Measurements from ENCODE around the gene GTF2H3. TPM values are rescaled to one million over a fixed set of nuclear protein-coding genes. Genes with fewer than 3 reads are reported as not detected.

Gene GTF2H3
- total and polyA plus RNA-seq, 9 of the 15 experiments (the other 6 are each of a cell fraction or from before 2014, with no cell fraction given): 22.7 to 99.7 (median 49.6) TPM

DNA sequence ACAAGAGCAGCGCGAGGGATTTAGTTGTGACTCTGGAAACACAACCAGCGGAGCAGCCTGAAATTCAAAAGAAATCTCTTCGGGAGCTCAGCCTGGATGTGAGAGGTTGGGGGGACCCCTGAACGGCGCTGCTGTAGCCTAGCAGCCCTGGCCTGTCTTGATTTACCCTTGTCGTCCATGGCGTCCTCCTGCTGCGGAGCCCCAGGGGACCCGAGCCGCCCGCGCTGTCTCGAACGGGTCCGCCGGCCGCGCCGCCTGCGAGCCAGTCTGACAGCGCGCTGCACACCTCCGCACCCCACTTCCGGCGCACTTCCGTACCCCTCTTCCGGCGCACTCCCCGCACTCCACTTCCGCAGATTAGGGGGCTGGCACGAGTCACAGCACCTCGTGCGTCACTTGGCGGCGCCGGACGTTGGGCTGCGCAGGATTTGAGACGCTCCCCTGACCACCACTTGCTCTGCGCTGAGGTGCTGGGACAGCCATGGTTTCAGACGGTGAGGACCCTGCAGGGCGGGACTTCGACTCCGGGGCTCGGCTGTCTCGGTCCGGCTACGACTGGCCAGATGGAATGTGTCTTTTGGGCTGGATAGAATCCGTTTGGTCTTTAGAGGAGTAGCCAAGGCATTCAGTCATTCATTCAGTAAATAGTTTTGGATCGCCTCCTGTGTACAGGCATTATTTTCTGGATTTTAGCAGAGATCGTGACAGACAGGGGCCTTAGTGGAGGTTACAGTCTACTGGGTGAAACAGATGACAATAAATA is at the start of gene GTF2H3, which contains the start of gene EIF2B1 (continued):
- TF ChIP-seq THRA (IDR thresholded peaks at IDR 0.05): no peak
- no peak for TF ChIP-seq MTF1 (CRISPR knock-in tag; IDR thresholded peaks at IDR 0.05; ENCODE audit: borderline replicate concordance)
- TF ChIP-seq CHCHD3 (CRISPR knock-in tag; IDR thresholded peaks at IDR 0.05): 0 out of 2 replicates have a peak, but pooled peaks have one; percentile 51
- TF ChIP-seq RB1 (IDR thresholded peaks at IDR 0.05; ENCODE audit: low read depth): peak; percentile 85
- peak; percentile 57 to 66; a peak in 3 of 4 replicates for TF ChIP-seq SIX5 (IDR thresholded peaks at IDR 0.05; ENCODE audit: borderline replicate concordance in 1 of 2, insufficient read depth in 1 of 2, low read depth in 1 of 2, low read length in 2 of 2)
- TF ChIP-seq, protein P1, sequence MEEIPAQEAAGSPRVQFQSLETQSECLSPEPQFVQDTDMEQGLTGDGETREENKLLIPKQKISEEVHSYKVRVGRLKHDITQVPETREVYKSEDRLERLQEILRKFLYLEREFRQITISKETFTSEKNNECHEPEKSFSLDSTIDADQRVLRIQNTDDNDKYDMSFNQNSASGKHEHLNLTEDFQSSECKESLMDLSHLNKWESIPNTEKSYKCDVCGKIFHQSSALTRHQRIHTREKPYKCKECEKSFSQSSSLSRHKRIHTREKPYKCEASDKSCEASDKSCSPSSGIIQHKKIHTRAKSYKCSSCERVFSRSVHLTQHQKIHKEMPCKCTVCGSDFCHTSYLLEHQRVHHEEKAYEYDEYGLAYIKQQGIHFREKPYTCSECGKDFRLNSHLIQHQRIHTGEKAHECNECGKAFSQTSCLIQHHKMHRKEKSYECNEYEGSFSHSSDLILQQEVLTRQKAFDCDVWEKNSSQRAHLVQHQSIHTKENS (CRISPR knock-in tag; IDR thresholded peaks at IDR 0.05): no peak
- no peak for TF ChIP-seq RHOXF2B (CRISPR knock-in tag; conservative IDR thresholded peaks at IDR 0.05)
- no peak for TF ChIP-seq ADNP (tag; IDR thresholded peaks at IDR 0.05)
- no peak for TF ChIP-seq SMARCA4 (IDR thresholded peaks at IDR 0.05)
- TF ChIP-seq ZNF316 (IDR thresholded peaks at IDR 0.05): no peak
- TF ChIP-seq MCM2 (IDR thresholded peaks at IDR 0.05; ENCODE audit: low read depth): no peak
- TF ChIP-seq FIP1L1 (IDR thresholded peaks at IDR 0.05; ENCODE audit: low read depth, low read length, poor library complexity, severe bottlenecking): peak; percentile 70
- no peak for TF ChIP-seq ERF (CRISPR knock-in tag; IDR thresholded peaks at IDR 0.05)
- no peak for TF ChIP-seq NFYB (IDR thresholded peaks at IDR 0.05; ENCODE audit: extremely low read depth, insufficient read length)
- peak; percentile 62 for TF ChIP-seq CCNT2 (IDR thresholded peaks at IDR 0.05; ENCODE audit: borderline replicate concordance, extremely low read depth, insufficient read length, low read depth, low read length)
- TF ChIP-seq THRAP3 (IDR thresholded peaks at IDR 0.05; ENCODE audit: borderline replicate concordance): no peak
- no peak for TF ChIP-seq BCLAF1 (IDR thresholded peaks at IDR 0.05; ENCODE audit: borderline replicate concordance in 1 of 2, control insufficient read depth in 1 of 2, low read depth in 2 of 2, low read length in 1 of 2)
- TF ChIP-seq NFIX (CRISPR knock-in tag; IDR thresholded peaks at IDR 0.05; ENCODE audit: low read depth): no peak
- TF ChIP-seq, protein P2, sequence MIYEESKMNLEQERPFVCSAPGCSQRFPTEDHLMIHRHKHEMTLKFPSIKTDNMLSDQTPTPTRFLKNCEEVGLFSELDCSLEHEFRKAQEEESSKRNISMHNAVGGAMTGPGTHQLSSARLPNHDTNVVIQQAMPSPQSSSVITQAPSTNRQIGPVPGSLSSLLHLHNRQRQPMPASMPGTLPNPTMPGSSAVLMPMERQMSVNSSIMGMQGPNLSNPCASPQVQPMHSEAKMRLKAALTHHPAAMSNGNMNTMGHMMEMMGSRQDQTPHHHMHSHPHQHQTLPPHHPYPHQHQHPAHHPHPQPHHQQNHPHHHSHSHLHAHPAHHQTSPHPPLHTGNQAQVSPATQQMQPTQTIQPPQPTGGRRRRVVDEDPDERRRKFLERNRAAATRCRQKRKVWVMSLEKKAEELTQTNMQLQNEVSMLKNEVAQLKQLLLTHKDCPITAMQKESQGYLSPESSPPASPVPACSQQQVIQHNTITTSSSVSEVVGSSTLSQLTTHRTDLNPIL (CRISPR knock-in tag; IDR thresholded peaks at IDR 0.05): no peak
- TF ChIP-seq ZNF436 (CRISPR knock-in tag; IDR thresholded peaks at IDR 0.05): no peak

Data from K562 (cell line).